Measurements from ENCODE around the gene ASB11. TPM values are rescaled to one million over a fixed set of nuclear protein-coding genes. Genes with fewer than 3 reads are reported as not detected.
A peak's percentile ranks its signal among the peaks of the same experiment; 100 is the strongest.

Gene ASB11
- total RNA-seq, 4 donors from 2014 or later, result 16.2 to 59.8 (median 47.4) TPM

GRCh38 chrX:15245896-15246295 is 69.5 kb downstream of the ASB11 start:
- in situ Hi-C loops (cut with MboI; ENCODE audit: low sequenced_read_pairs in 4 of 4) (loop anchor here in 1 of 4 donors (25.0 kb wide), 1 partner anchor 1209 kb away; the partner anchor contains the start of gene GEMIN8), intact Hi-C loops (cut with DNase I; ENCODE audit: low total_unique reads) (no loop called here)
- H3K36me3 ChIP-seq, result no peaks in the 10 kb centered on the region
- H3K27me3 ChIP-seq, result peaks cover 0 to 5% (median 0%) of the 10 kb centered on the region in 3 donors
- no peak overlapping the region for H3K27ac ChIP-seq
- ATAC-seq (no peak), DNase-seq (no peak)
- TF ChIP-seq CTCF (IDR thresholded peaks at IDR 0.05 in 4 of 5, conservative IDR thresholded peaks at IDR 0.05 in 1 of 5), result no peak
- TF ChIP-seq POLR2A (IDR thresholded peaks at IDR 0.05), result no peak
- H3K9me3 ChIP-seq, result no peaks in the 10 kb centered on the region
- H3K4me1 ChIP-seq, result no peaks in the 10 kb centered on the region
- no peak overlapping the region for H3K4me3 ChIP-seq

- no peak for DNase-seq
- no peak overlapping the region for H3K27ac ChIP-seq
- H3K27me3 ChIP-seq, result peaks cover 0 to 5% (median 0%) of the 10 kb centered on the region in 3 donors
- H3K9me3 ChIP-seq, result no peaks in the 10 kb centered on the region
- intact Hi-C loops (cut with DNase I; ENCODE audit: low total_unique reads), result loop anchor here (5.0 kb wide), 1 partner anchor 1207 kb away; no protein-coding TSS in a partner anchor
- TF ChIP-seq POLR2A (IDR thresholded peaks at IDR 0.05), result no peak
- TF ChIP-seq CTCF (IDR thresholded peaks at IDR 0.05 in 4 of 5, conservative IDR thresholded peaks at IDR 0.05 in 1 of 5), result no peak
- no peak overlapping the region for H3K4me3 ChIP-seq
- in situ Hi-C loops (cut with MboI; ENCODE audit: low sequenced_read_pairs in 4 of 4), result loop anchor here in 1 of 4 donors (25.0 kb wide), 1 partner anchor 1207 kb away; the partner anchor contains the start of gene GEMIN8
- no peak for ATAC-seq
- no peaks in the 10 kb centered on the region for H3K4me1 ChIP-seq
- no peaks in the 10 kb centered on the region for H3K36me3 ChIP-seq
These were observed 71.0 kb downstream of the ASB11 start for GRCh38 chrX:15244421-15244820.

GRCh38 chrX:15242899-15243555 is 72.4 kb downstream of the ASB11 start:
- no peaks in the 10 kb centered on the region for H3K4me1 ChIP-seq
- peaks cover 0 to 5% (median 0%) of the 10 kb centered on the region in 3 donors for H3K27me3 ChIP-seq
- TF ChIP-seq POLR2A (IDR thresholded peaks at IDR 0.05) (no peak), CTCF (IDR thresholded peaks at IDR 0.05 in 4 of 5, conservative IDR thresholded peaks at IDR 0.05 in 1 of 5) (peak in 2 of 5 experiments; percentile 20 to 46)
- no peak overlapping the region for H3K4me3 ChIP-seq
- ATAC-seq, result no peak
- in situ Hi-C loops (cut with MboI; ENCODE audit: low sequenced_read_pairs in 4 of 4), result loop anchor here in 1 of 4 donors (25.0 kb wide), 1 partner anchor 1206 kb away; the partner anchor contains the start of gene GEMIN8
- no peaks in the 10 kb centered on the region for H3K36me3 ChIP-seq
- DNase-seq, result no peak
- intact Hi-C loops (cut with DNase I; ENCODE audit: low total_unique reads), result loop anchor here (5.0 kb wide), 1 partner anchor 1206 kb away; no protein-coding TSS in a partner anchor
- no peak overlapping the region for H3K27ac ChIP-seq
- H3K9me3 ChIP-seq, result no peaks in the 10 kb centered on the region

GRCh38 chrX:15241301-15241700 is 74.1 kb downstream of the ASB11 start:
- Histone ChIP-seq H3K36me3 (no peaks in the 10 kb centered on the region), H3K27me3 (peaks cover 0 to 5% (median 0%) of the 10 kb centered on the region in 3 donors), H3K27ac (no peak overlapping the region), H3K9me3 (no peaks in the 10 kb centered on the region), H3K4me3 (no peak overlapping the region), H3K4me1 (no peaks in the 10 kb centered on the region)
- DNase-seq, result no peak
- no peak for ATAC-seq
- in situ Hi-C loops (cut with MboI; ENCODE audit: low sequenced_read_pairs in 4 of 4) (loop anchor here in 1 of 4 donors (25.0 kb wide), 1 partner anchor 1204 kb away; the partner anchor contains the start of gene GEMIN8), intact Hi-C loops (cut with DNase I; ENCODE audit: low total_unique reads) (loop anchor here (5.0 kb wide), 1 partner anchor 1204 kb away; no protein-coding TSS in a partner anchor)
- TF ChIP-seq POLR2A (IDR thresholded peaks at IDR 0.05) (no peak), CTCF (IDR thresholded peaks at IDR 0.05 in 4 of 5, conservative IDR thresholded peaks at IDR 0.05 in 1 of 5) (no peak)
